ENCODE results near the gene ARAP2. TPM values are rescaled to one million over a fixed set of nuclear protein-coding genes. Genes with fewer than 3 reads are reported as not detected.
A peak's percentile ranks its signal among the peaks of the same experiment; 100 is the strongest.

ARAP2 gene, protein sequence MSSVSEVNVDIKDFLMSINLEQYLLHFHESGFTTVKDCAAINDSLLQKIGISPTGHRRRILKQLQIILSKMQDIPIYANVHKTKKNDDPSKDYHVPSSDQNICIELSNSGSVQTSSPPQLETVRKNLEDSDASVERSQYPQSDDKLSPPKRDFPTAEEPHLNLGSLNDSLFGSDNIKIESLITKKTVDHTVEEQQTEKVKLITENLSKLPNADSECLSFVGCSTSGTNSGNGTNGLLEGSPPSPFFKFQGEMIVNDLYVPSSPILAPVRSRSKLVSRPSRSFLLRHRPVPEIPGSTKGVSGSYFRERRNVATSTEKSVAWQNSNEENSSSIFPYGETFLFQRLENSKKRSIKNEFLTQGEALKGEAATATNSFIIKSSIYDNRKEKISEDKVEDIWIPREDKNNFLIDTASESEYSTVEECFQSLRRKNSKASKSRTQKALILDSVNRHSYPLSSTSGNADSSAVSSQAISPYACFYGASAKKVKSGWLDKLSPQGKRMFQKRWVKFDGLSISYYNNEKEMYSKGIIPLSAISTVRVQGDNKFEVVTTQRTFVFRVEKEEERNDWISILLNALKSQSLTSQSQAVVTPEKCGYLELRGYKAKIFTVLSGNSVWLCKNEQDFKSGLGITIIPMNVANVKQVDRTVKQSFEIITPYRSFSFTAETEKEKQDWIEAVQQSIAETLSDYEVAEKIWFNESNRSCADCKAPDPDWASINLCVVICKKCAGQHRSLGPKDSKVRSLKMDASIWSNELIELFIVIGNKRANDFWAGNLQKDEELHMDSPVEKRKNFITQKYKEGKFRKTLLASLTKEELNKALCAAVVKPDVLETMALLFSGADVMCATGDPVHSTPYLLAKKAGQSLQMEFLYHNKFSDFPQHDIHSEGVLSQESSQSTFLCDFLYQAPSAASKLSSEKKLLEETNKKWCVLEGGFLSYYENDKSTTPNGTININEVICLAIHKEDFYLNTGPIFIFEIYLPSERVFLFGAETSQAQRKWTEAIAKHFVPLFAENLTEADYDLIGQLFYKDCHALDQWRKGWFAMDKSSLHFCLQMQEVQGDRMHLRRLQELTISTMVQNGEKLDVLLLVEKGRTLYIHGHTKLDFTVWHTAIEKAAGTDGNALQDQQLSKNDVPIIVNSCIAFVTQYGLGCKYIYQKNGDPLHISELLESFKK (N-terminal part only)
- total RNA-seq: 40.1 and 54.9 TPM in 2 replicates

DNA sequence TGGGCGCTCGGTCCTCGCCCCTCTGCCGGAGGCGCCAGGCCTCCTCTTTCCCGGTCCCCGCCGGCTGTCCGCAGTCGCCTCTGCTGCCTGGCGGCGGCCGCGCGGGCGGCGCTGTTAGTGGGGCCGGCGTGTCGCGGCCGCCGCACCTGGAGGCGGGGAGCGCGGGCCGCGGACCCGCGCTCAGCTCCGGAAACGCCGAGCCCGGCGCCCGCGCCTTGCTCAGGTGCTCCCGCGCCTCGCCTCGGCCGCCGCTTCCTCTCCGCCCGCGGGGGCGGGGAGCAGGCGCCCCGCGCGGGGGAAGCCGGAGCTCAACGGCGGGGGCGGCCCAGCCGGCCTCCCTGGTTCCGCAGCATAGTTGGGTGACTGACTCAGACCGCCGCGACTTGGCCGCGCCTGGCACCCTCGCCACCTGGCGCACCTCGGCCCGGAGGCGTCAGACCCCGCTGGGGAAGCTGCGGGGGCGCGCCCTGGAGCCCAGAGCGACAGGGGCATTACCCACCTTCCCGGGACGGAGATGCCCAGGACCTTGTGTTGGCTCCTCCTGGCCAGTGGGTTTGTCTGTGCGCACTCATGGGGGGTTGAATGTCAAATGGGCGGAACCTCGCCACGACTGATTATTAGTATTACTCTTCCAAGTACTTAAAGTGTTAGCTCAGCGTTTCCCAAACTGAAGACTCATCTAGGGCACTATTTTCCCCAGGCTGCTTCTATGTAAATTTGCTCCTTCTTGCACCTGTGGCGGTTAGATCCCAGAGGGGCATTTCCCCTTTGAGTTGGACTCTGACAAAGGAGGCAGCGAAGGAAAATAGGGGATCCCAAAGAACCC is at the start of gene ARAP2:
Gene ARAP2, minus strand, starts transcription at position 258 of the 826 bp plus-strand sequence. CDS start 15,028 bp downstream, outside the sequence.
- H3K4me1 Mint-ChIP-seq (ENCODE audit: low read depth): peaks cover 41% of the 10 kb centered on the region

DNA sequence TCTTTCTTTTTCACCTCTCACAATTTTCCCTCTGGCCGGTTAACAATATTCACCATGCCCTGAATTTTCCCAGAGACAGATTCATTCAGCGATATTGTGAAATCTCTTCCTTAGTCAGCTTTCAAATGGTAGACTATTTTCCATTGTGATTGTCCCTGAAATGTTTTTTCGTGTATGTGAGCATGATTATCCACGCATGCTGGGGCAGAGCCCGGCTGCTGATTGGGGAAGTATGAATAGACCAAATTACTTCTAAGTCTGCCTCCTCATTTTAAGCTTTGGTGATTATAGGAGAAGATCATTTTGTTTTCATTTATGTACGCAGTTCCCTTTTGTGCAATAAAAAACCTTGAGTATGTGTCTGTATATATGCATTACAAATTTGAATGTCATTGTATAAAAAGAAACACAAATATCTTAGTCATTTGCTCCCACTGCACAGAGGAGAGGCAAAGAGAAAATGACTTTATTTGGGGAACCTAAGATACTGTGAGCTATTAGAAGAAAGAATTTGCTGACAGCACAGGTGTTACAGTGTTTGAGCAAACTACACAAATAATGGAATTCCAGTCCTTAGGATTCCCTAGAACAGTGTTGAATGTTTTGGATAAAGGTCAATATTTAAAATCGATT is 48.4 kb upstream of the ARAP2 start:
- Mint-ChIP-seq H3K27me3 (ENCODE audit: insufficient read depth) (peaks cover 2% of the 10 kb centered on the region), H3K27ac (no peak overlapping the region), H3K36me3 (ENCODE audit: low read depth) (peaks cover 8% of the 10 kb centered on the region), H3K9me3 (peaks cover 2% of the 10 kb centered on the region), H3K4me1 (ENCODE audit: low read depth) (peaks cover 29% of the 10 kb centered on the region), H3K4me3 (no peak overlapping the region)
- intact Hi-C loops (cut with micrococcal nuclease): no loop called here
- no peak for DNase-seq (ENCODE audit: low spot score)

More for the DNA sequence above, at the start of gene ARAP2:
- Mint-ChIP-seq H3K36me3 (ENCODE audit: low read depth) (peaks cover 23% of the 10 kb centered on the region), H3K4me3 (peak within 1 kb of the TSS; percentile 94), H3K27ac (peak within 1 kb of the TSS; percentile 97), H3K9me3 (peaks cover 1% of the 10 kb centered on the region), H3K27me3 (ENCODE audit: insufficient read depth) (peaks cover 9% of the 10 kb centered on the region)
- intact Hi-C loops (cut with micrococcal nuclease): loop anchor here (1.0 to 5.0 kb wide), 8 partner anchors 11 to 162 kb away; no protein-coding TSS in a partner anchor
- peak; percentile 68 for DNase-seq (ENCODE audit: low spot score)

DNA sequence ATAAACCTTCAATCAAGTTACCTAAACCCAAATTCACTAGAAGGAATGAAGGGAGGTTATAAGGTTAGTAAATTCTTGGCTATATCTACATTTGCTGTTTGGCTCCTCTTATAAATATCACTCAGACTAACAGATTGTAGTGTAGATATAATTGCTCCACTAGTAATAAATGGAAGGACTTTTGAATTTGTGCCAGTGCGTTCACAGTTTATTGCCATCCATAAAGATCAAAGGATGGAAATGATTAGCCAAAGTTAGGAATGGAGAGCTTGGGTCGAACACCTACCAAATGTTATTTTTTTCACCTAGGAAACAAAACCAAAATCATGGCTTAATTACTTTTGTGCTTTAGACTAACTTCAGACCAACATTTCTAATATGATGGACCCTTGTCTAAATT is 46.3 kb upstream of the ARAP2 start:
- intact Hi-C loops (cut with micrococcal nuclease): no loop called here
- H3K4me3 Mint-ChIP-seq: no peak overlapping the region
- no peak for DNase-seq (ENCODE audit: low spot score)
- H3K27ac Mint-ChIP-seq: no peak overlapping the region
- peaks cover 10% of the 10 kb centered on the region for H3K9me3 Mint-ChIP-seq
- peaks cover 14% of the 10 kb centered on the region for H3K36me3 Mint-ChIP-seq (ENCODE audit: low read depth)
- peaks cover 44% of the 10 kb centered on the region for H3K4me1 Mint-ChIP-seq (ENCODE audit: low read depth)
- peaks cover 2% of the 10 kb centered on the region for H3K27me3 Mint-ChIP-seq (ENCODE audit: insufficient read depth)

DNA sequence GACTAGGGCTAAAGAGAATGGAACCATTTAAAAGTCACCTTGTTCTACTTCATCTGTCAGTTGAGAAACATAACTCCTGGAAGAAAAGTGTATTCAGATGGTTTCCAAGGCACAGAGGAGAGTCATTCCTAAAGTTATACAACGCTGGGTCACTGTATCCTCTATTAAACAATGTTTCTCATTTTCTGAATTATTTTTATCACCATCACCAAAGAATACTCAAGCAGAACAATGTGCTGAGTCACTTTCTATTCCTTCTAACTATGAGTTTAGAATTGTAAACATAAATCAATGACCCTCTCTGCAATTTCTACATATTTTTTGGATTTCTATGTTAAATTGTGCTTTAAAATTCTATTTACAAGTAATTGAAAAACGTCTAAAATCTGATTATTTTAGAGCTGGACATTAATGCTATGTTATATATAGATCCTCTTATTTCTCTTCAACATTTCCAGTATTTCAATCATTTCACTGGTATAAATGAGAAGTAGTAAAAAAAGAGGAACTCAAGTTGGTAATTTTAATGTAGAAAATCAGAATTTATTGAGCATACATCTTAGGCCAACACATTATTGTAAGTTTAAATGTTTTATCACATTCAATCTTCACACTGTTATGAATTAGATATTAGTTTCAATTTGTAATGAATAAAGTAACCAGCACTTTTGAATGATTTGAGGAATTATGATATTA is 44.6 kb upstream of the ARAP2 start:
- Mint-ChIP-seq H3K36me3 (ENCODE audit: low read depth) (peaks cover 19% of the 10 kb centered on the region), H3K27ac (no peak overlapping the region), H3K4me3 (no peak overlapping the region), H3K27me3 (ENCODE audit: insufficient read depth) (peaks cover 2% of the 10 kb centered on the region), H3K4me1 (ENCODE audit: low read depth) (peaks cover 59% of the 10 kb centered on the region), H3K9me3 (peaks cover 16% of the 10 kb centered on the region)
- DNase-seq (ENCODE audit: low spot score): no peak
- intact Hi-C loops (cut with micrococcal nuclease): loop anchor here (10.0 kb wide), 1 partner anchor 266 kb away; no protein-coding TSS in a partner anchor

DNA sequence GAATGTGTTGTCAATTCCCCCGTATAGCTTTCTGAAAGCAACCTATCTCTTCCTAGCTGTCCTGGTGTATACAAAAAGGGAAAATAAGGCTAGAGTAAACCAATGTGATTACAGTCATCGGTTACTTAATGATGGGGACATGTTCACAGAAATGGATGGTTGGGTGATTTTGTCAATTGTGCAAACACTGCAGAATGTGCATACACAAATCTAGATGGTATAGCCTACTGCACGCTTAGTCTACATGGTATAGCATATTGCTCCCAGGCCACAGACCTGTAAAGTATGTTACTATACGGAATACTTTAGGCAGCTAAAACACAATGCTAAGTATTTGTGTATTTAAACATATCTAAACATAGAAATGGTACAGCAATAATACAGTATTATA is 42.2 kb upstream of the ARAP2 start:
- peak overlapping the region; percentile 95 for H3K27ac Mint-ChIP-seq
- H3K36me3 Mint-ChIP-seq (ENCODE audit: low read depth): peaks cover 34% of the 10 kb centered on the region
- intact Hi-C loops (cut with micrococcal nuclease): loop anchor here (1.0 to 10.0 kb wide), 14 partner anchors 8 to 1846 kb away; partner anchors contain the start of gene ARAP2
- H3K4me1 Mint-ChIP-seq (ENCODE audit: low read depth): peaks cover 72% of the 10 kb centered on the region
- peaks cover 2% of the 10 kb centered on the region for H3K27me3 Mint-ChIP-seq (ENCODE audit: insufficient read depth)
- peaks cover 26% of the 10 kb centered on the region for H3K9me3 Mint-ChIP-seq
- no peak overlapping the region for H3K4me3 Mint-ChIP-seq
- no peak for DNase-seq (ENCODE audit: low spot score)

DNA sequence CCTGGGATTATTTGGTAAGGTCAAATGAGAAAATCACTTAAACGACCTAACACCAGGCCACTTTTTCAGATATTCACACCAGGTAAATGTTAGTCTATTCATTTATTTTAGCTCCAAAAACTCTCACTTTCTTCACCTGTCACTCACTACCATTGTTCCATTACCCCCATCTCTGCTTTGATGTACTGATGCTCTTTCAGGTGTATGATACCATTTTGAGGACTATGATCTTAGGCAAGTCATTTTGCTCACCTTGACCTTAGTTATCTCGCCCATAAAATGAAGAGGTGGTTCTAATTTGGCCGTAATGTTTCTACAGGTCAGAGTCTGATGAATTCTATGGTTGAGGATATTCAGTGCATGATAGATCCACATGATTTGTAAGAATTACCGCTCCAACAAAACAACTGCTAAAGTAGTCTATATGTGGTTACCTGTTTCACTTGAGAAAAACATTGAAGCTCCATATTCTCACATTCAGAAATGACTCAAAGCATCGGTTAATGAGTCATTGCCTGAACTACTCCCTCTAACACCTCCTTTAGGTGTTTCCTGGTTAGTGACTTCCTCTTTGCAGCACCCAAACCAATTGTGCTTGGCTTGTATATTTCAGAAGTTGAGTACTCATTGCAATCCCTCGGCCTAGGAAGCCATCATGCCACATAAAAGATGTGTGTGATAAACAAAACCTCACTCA is 41.6 kb upstream of the ARAP2 start:
- Mint-ChIP-seq H3K4me1 (ENCODE audit: low read depth) (peaks cover 78% of the 10 kb centered on the region), H3K27ac (peak overlapping the region; percentile 95), H3K36me3 (ENCODE audit: low read depth) (peaks cover 33% of the 10 kb centered on the region), H3K27me3 (ENCODE audit: insufficient read depth) (peaks cover 2% of the 10 kb centered on the region), H3K4me3 (peak overlapping the region; percentile 49), H3K9me3 (peaks cover 26% of the 10 kb centered on the region)
- peak; percentile 79 for DNase-seq (ENCODE audit: low spot score)
- intact Hi-C loops (cut with micrococcal nuclease): loop anchor here (1.0 to 10.0 kb wide), 14 partner anchors 8 to 1846 kb away; partner anchors contain the start of gene ARAP2

DNA sequence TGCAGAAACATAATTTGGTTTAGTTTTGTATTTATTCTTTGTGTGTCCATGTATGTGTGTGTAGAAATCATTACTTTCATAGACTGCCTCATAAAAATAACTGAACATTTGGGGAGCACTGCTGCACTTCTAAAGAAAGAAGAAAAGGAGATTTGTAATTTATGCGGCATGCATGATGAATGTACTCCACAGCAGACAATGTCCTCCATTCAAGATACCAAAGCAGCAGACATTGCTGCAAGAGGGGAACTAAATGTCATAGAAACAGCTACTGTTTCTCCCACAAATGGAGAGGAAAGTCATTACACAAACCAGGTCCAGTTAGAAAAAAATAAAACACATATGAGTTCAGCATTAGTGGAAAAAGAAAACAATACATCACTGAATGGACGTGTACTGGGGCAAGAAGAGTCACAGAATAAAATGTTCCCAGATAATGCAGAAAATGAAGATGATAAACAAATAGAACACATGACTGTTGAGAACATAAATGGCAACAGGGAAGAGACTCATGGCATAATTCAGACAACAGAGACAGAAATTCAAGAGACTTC is 39.7 kb upstream of the ARAP2 start:
- H3K27me3 Mint-ChIP-seq (ENCODE audit: insufficient read depth): no peaks in the 10 kb centered on the region
- intact Hi-C loops (cut with micrococcal nuclease): loop anchor here (10.0 kb wide), 1 partner anchor 271 kb away; no protein-coding TSS in a partner anchor
- peaks cover 35% of the 10 kb centered on the region for H3K36me3 Mint-ChIP-seq (ENCODE audit: low read depth)
- H3K27ac Mint-ChIP-seq: peak overlapping the region; percentile 71
- peaks cover 26% of the 10 kb centered on the region for H3K9me3 Mint-ChIP-seq
- H3K4me3 Mint-ChIP-seq: peak overlapping the region; percentile 16
- no peak for DNase-seq (ENCODE audit: low spot score)
- H3K4me1 Mint-ChIP-seq (ENCODE audit: low read depth): peaks cover 97% of the 10 kb centered on the region

DNA sequence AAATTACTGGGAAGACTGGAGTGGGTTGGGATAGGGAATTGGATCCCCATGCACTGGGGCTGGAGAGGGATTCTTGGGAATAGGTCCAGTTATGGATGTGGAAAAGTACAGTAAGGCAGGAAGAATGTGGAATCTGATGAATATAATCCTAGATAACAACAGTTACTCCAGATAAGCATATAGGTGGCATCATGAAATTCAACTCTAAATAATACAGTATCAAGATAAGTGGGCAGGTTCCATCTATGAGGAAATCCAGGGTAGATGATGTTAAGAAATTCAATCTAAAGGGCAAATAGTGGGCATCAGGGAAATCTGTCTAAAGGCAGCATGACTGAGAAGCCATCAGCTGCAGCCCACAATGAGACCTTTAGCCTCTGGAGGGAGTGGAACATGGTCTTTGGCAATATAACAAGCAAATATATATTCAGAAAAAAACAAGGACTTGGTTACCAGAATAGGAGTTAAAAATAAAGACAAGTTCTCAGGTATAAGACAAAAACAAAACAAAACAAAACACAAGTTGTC is 38.3 kb upstream of the ARAP2 start:
- no peak for DNase-seq (ENCODE audit: low spot score)
- Mint-ChIP-seq H3K4me1 (ENCODE audit: low read depth) (peaks cover 98% of the 10 kb centered on the region), H3K4me3 (peak overlapping the region; percentile 32), H3K27me3 (ENCODE audit: insufficient read depth) (no peaks in the 10 kb centered on the region), H3K9me3 (peaks cover 23% of the 10 kb centered on the region), H3K27ac (peak overlapping the region; percentile 9), H3K36me3 (ENCODE audit: low read depth) (peaks cover 35% of the 10 kb centered on the region)
- intact Hi-C loops (cut with micrococcal nuclease): loop anchor here (10.0 kb wide), 1 partner anchor 272 kb away; no protein-coding TSS in a partner anchor

DNA sequence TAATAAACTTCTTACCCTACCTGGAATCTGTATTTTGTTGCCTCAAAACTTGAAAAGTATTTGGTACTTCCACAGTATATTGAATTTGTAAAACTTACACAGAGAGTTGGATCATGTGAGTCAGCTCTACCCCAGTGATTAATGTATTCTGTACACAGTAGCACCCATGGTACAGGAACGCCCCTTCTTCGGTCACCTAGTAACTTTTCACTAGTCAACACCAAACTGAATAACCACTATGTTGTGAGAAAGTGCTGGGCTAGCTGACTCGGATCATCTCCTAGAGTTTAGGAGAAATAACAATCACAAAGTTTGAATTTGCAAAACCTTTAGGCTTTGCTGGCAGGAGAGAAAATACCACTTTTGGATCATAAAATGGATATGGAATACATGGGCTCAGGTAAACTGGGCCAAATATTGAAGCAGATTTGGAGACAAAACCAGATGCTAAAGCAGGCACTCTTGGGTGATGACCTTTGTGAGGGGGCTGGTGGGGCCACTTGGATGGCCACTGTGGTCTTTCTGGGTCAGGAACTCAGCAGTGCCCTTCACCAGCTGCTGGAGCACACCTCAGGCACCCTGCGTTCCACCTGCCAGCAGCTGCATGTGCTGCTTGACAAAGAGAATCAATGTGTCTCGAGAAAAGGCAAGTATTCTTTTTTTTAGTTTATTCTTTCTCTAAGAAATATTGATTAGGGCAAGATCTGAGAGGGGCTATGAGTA is 37.2 kb upstream of the ARAP2 start, which contains the start of gene DTHD1:
Gene DTHD1, plus strand, starts transcription at position 233 of the 723 bp plus-strand sequence. Its CDS starts 143 bp downstream, at position 376.
- Mint-ChIP-seq H3K4me1 (ENCODE audit: low read depth) (peaks cover 96% of the 10 kb centered on the region), H3K36me3 (ENCODE audit: low read depth) (peaks cover 35% of the 10 kb centered on the region), H3K27me3 (ENCODE audit: insufficient read depth) (no peaks in the 10 kb centered on the region), H3K4me3 (peak within 1 kb of the TSS; percentile 67), H3K27ac (peak within 1 kb of the TSS; percentile 73), H3K9me3 (peaks cover 20% of the 10 kb centered on the region)
- DNase-seq (ENCODE audit: low spot score): no peak
- intact Hi-C loops (cut with micrococcal nuclease): loop anchor here (10.0 kb wide), 1 partner anchor 273 kb away; no protein-coding TSS in a partner anchor

All from activated T-helper 1 cell treated with anti-CD3 and anti-CD28 coated beads, Interleukin-12 subunit alpha, Interleukin-12 subunit beta, Interleukin-2, Interleukin-4 antibody, amounts not matched to agents 30 ng/mL and 10 ng/mL and 1 ng/mL, durations not matched to agents 14 hours and 24 hours and 36 hours (primary cell).